Chondrocyte (in vitro differentiated cells): ENCODE results near the gene CHST7. TPM values are rescaled to one million over a fixed set of nuclear protein-coding genes. Genes with fewer than 3 reads are reported as not detected.

Source experiments
- DNase-seq: peaks from one replicate; pipeline ENCODE4 v3.0.0; 2021; ENCODE audit warnings: mixed read lengths, low spot score
- H3K27ac Mint-ChIP-seq: one replicate; pipeline ENCODE4 v1.8.0; 2021; ENCODE audit warnings: mild to moderate bottlenecking, moderate library complexity, mixed read lengths; ENCODE audit not compliant: unreplicated experiment
- H3K27me3 Mint-ChIP-seq: 2 replicates; pipeline ENCODE4 v1.8.0; 2021; ENCODE audit warnings: low read depth, mixed read lengths
- H3K36me3 Mint-ChIP-seq: 2 replicates; pipeline ENCODE4 v1.8.0; 2021; ENCODE audit warnings: low read depth, mixed read lengths
- H3K4me1 Mint-ChIP-seq: 2 replicates; pipeline ENCODE4 v1.8.0; 2021; ENCODE audit warnings: low read depth, mild to moderate bottlenecking, mixed read lengths
- H3K4me3 Mint-ChIP-seq: one replicate; pipeline ENCODE4 v1.8.0; 2021; ENCODE audit warnings: mild to moderate bottlenecking, moderate library complexity, mixed read lengths; ENCODE audit not compliant: unreplicated experiment
- H3K9me3 Mint-ChIP-seq: 2 replicates; pipeline ENCODE4 v1.8.0; 2021; ENCODE audit warnings: low read depth, mixed read lengths
- total RNA-seq: library from RNA; stranded (reverse); gene quantifications from 3 replicates; pipeline ENCODE4 v1.2.1, GENCODE V29; 2021
- TF ChIP-seq, protein P1 (sequence below): fragments of 200-600 bp; sonication (generic); IDR thresholded peaks from 2 replicates; pipeline ENCODE4 v1.5.0; 2021; ENCODE audit warnings: antibody characterized with exemption, mild to moderate bottlenecking, moderate library complexity

CHST7 gene
- total RNA-seq, 1 donor from 2014 or later: 7.0 TPM

DNA sequence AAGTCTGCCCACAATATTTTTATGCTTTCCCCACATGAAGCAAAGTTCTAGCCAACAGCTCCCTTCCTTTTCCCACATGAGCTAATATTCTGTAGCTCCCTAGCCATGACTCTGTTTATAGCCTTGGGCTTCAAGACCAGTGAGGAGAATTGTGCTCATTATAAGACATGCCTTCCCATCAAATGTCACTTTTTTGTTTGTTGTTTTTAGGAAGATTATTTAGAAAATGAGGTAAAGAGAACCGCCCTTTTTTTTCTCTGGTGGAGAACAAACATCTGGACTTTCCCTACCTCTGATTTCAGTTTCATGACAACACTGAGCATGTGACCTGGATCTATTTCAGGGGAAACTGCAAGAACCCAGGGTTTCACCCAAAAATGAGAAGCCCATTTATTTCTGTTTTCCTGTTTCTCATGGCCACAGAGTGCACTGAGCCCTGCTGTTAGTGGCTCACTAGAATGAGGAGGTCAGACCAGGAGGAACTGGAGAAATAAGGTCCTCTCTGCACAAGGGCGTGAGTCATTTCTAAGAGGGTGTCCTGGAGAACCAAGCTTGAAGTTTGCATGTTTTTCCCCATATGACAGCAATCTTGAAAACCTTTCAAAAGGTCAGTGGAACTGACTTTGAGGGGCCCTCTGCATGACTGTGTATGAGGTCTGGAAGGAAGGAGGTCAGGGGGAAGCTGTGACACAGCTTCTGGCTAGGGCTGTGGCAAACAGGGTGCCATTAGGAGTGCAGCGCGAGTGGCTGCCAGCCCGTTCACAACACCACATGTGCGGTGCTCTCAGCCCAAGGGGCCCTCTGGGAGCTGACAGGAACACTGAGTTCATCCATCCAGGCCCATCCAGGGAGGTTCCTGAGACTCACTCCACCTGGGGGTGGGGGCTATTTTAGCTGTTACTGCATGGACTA is 55.2 kb downstream of the CHST7 start:
- TF ChIP-seq, protein P1, sequence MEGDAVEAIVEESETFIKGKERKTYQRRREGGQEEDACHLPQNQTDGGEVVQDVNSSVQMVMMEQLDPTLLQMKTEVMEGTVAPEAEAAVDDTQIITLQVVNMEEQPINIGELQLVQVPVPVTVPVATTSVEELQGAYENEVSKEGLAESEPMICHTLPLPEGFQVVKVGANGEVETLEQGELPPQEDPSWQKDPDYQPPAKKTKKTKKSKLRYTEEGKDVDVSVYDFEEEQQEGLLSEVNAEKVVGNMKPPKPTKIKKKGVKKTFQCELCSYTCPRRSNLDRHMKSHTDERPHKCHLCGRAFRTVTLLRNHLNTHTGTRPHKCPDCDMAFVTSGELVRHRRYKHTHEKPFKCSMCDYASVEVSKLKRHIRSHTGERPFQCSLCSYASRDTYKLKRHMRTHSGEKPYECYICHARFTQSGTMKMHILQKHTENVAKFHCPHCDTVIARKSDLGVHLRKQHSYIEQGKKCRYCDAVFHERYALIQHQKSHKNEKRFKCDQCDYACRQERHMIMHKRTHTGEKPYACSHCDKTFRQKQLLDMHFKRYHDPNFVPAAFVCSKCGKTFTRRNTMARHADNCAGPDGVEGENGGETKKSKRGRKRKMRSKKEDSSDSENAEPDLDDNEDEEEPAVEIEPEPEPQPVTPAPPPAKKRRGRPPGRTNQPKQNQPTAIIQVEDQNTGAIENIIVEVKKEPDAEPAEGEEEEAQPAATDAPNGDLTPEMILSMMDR: no peak
- H3K27me3 Mint-ChIP-seq: no peaks in the 10 kb centered on the region
- H3K4me3 Mint-ChIP-seq: no peak overlapping the region
- H3K27ac Mint-ChIP-seq: no peak overlapping the region
- no peaks in the 10 kb centered on the region for H3K36me3 Mint-ChIP-seq
- peaks cover 10% of the 10 kb centered on the region for H3K4me1 Mint-ChIP-seq
- no peak for DNase-seq
- H3K9me3 Mint-ChIP-seq: peaks cover 4% of the 10 kb centered on the region

DNA sequence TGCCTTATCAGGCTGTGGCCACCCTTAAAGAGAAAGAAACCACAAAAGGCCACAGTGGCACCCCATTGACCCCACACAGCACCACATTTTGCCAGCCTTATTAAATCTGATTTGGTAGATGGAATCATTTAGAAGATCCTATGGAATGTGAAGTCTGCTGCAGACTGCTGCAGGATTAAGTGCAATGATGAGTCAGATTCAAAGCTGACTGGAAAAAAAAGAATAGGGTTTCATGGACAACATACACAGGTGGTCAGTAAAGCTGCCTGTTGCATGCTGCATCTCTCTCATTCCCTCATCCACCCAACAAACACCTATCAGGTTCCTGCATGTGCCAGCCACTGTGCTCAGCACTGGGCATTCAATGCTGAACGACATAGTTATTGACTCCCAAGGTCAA is 56.6 kb downstream of the CHST7 start:
- H3K27me3 Mint-ChIP-seq: no peaks in the 10 kb centered on the region
- TF ChIP-seq, protein P1: no peak
- no peak overlapping the region for H3K4me3 Mint-ChIP-seq
- no peak overlapping the region for H3K27ac Mint-ChIP-seq
- peaks cover 10% of the 10 kb centered on the region for H3K4me1 Mint-ChIP-seq
- peaks cover 4% of the 10 kb centered on the region for H3K9me3 Mint-ChIP-seq
- H3K36me3 Mint-ChIP-seq: no peaks in the 10 kb centered on the region
- no peak for DNase-seq

DNA sequence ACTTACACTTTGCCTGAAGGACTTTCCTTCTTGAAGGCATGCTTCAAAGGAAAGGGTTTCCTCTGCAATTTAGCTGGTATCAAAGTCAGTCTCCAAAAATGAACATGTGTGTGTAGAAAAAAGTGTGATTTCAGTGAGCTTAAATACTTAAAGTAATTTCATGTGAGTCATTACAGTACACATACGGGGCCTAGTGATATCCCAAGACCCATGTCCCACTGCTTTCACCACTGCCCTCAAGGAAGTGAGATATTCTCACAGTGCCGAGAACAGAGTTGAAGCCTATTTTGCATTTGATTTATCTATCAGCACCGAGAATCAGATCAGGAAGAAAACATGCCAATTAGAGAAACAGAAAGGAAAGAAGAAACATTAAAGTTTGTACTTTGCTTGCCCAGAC is 61.0 kb downstream of the CHST7 start:
- no peak overlapping the region for H3K27ac Mint-ChIP-seq
- DNase-seq: no peak
- H3K9me3 Mint-ChIP-seq: peaks cover 7% of the 10 kb centered on the region
- no peaks in the 10 kb centered on the region for H3K4me1 Mint-ChIP-seq
- TF ChIP-seq, protein P1: no peak
- H3K27me3 Mint-ChIP-seq: no peaks in the 10 kb centered on the region
- no peak overlapping the region for H3K4me3 Mint-ChIP-seq
- no peaks in the 10 kb centered on the region for H3K36me3 Mint-ChIP-seq

DNA sequence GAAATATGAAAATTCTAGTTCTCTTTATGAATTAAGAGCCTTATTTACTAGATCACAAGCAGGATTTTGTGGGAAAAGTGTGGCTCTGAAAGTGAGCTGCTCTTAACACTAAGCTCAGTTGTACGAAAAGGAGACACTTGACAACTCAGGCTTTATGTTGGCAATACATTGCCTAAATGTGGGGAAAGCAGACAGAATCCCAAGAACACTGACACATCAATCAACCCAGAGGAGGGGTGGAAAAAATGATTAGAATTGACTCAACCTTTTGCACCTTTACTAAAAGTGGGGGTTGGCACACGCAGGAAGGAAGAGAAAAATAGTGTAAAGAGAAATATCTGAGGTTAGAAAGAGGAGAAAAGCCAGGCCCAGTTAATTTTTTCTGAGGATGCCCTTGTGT is 61.6 kb downstream of the CHST7 start:
- Mint-ChIP-seq H3K4me1 (no peaks in the 10 kb centered on the region), H3K4me3 (no peak overlapping the region), H3K9me3 (peaks cover 7% of the 10 kb centered on the region), H3K27ac (no peak overlapping the region), H3K36me3 (no peaks in the 10 kb centered on the region), H3K27me3 (no peaks in the 10 kb centered on the region)
- TF ChIP-seq, protein P1: no peak
- DNase-seq: no peak

DNA sequence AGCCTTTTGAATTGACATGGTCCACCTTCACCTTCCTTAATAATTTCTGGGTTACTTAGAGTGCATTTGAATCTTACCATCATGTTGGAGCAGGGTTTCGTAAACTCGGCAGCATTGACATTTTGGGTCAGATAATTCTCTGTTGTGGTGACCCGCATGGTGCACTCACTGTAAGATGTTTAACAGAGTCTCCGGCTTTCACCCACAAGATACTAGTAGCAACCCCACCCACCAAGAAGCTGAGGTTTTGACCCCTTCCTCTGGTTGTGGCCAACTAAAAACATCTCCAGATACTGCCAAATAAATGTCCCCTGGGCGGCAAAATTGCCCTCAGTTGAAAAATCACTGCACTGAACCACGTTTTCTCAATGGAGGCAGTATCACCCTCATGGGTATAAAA is 62.7 kb downstream of the CHST7 start:
- no peaks in the 10 kb centered on the region for H3K4me1 Mint-ChIP-seq
- no peaks in the 10 kb centered on the region for H3K27me3 Mint-ChIP-seq
- H3K4me3 Mint-ChIP-seq: no peak overlapping the region
- TF ChIP-seq, protein P1: no peak
- H3K9me3 Mint-ChIP-seq: peaks cover 2% of the 10 kb centered on the region
- no peak overlapping the region for H3K27ac Mint-ChIP-seq
- DNase-seq: no peak
- no peaks in the 10 kb centered on the region for H3K36me3 Mint-ChIP-seq
